GM19043 (cell line): ENCODE results near the gene HOXB4.

ENCODE experiments used
- ATAC-seq: cut with Tn5 transposase; IDR thresholded peaks from one replicate; pipeline ENCODE4 v1.9.1; 2021; ENCODE audit warnings: low read depth; ENCODE audit not compliant: unreplicated experiment

Gene HOXB4

GRCh38 chr17:48615047-48615962 is 37.2 kb upstream of the HOXB4 start, which contains the start of gene HOXB8:
Gene HOXB8, minus strand, starts transcription at chr17:48615292. Its CDS starts 588 bp downstream, at chr17:48614704.
- no peak for ATAC-seq

GRCh38 chr17:48613862-48614694 is 35.9 kb upstream of the HOXB4 start:
- no peak for ATAC-seq

- no peak for ATAC-seq
These were observed 34.9 kb upstream of the HOXB4 start for GRCh38 chr17:48612854-48613691.

GRCh38 chr17:48612456-48612853 is 34.3 kb upstream of the HOXB4 start:
- ATAC-seq: no peak

GRCh38 chr17:48611681-48612455 is 33.7 kb upstream of the HOXB4 start:
- no peak for ATAC-seq

GRCh38 chr17:48611213-48611612 is 33.1 kb upstream of the HOXB4 start:
- ATAC-seq: no peak

GRCh38 chr17:48610282-48611211 is 32.4 kb upstream of the HOXB4 start, which contains the start of gene HOXB7:
Gene HOXB7, minus strand, starts transcription at chr17:48611017. Its CDS starts 99 bp downstream, at chr17:48610918.
- no peak for ATAC-seq

GRCh38 chr17:48609759-48610281 is 31.7 kb upstream of the HOXB4 start:
- no peak for ATAC-seq

- no peak for ATAC-seq
These were observed 30.9 kb upstream of the HOXB4 start for GRCh38 chr17:48609033-48609432.

GRCh38 chr17:48608494-48608834 is 30.3 kb upstream of the HOXB4 start:
- ATAC-seq: no peak

GRCh38 chr17:48606892-48607614 is 28.9 kb upstream of the HOXB4 start:
- ATAC-seq: no peak

- no peak for ATAC-seq
These were observed 28.1 kb upstream of the HOXB4 start for GRCh38 chr17:48605991-48606891.

- no peak for ATAC-seq
These were observed 27.3 kb upstream of the HOXB4 start for GRCh38 chr17:48605409-48605919.

- ATAC-seq: no peak
These were observed 26.7 kb upstream of the HOXB4 start, which contains the start of gene HOXB6 for GRCh38 chr17:48604770-48605329. Gene HOXB6, minus strand, starts transcription at chr17:48604986. Its CDS starts 6,836 bp downstream, at chr17:48598150.

GRCh38 chr17:48603959-48604769 is 26.0 kb upstream of the HOXB4 start:
- no peak for ATAC-seq
